Stromal cell of bone marrow (primary cell): ENCODE data around the gene STXBP6.
A peak's percentile ranks its signal among the peaks of the same experiment; 100 is the strongest.

Experiments
- DNase-seq: peaks from one replicate; pipeline ENCODE4 v3.0.0-alpha.2; 2012; ENCODE audit warnings: low read depth

STXBP6 gene

DNA sequence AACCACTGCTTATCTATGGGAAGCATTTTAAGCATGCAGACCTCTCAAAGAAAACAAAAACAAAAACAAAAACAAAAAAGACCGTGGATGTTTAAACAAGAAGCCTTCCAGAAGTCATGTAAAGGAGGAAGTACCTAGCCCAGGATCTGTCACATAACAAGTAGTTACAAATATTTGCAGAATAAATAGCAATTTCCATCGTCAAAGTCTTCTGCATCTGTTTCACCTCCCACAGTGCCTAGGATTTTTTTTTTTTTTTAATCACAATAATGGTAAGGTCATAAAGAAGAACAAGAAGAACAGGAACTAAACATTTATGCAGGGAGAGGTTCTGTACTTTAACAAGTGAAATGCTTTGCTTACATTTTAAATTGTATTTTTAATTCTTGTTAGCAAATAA, 2.4 kb upstream of the STXBP6 start:
- DNase-seq, result no peak

DNA sequence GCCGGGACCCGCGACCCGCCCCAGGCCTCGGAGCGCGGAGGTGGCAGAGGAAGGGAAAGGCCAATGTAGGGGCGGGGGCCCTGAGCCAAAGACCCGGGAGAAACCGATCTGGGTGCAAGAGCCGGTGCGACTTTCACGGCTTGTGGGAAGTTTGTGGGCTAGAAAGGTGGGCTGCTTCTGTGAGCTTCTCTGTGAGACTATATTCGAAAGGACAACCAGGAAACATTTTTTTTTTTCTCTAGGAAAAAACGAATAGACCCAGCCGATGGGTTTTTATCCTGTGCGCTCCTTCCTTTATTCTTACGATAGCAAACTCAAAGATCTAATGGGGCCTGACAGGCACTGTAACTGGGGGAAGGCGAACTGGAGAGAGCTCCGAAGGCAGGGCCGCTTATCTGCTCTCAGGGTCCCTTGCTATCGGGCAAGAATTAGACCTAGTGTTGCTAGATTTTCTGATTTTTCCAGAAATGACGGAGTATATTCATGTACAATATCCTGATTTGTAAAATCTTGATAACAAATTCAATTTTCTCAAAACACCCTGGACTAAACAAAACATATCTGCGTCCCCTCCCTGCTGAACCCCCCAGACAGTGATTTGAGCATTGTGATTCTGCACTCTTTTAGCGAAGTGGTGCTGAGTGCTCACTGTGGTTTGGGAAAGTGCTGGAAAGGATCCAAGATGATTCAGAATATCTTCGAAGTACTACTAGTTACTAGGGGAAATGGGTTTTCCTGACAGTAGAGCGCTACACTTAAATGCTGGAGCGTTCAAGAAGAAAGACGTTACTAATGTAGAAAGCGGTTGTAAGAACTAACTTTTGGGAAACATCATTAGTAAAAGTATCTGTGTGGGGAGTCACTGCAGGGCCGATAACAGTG, 563 bp upstream of the STXBP6 start:
- peak; percentile 70 for DNase-seq

DNA sequence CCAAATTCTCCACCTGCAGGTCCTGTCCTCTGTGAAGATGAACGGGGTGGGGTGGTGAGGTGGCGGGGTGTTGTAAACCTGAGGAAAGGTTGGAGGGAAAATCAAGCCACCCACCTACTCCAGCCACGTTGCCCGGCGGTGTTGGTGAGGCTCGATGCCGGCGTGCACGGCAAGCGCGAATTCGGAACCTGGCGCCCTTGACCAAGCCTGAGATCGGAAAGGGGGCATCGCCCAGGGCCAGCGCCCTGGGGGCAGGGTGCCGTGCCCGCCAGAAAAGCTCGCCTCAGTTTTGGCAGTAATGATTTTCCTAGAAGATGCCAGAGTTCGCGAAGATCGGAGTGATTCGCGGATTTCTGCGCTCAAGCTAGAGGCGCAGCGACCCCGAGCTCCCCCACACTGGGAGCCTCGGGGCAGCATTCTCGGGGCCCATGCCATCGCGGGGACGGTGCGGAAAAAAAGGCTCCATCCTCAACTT, 817 bp downstream of the STXBP6 start:
- DNase-seq, result no peak

DNA sequence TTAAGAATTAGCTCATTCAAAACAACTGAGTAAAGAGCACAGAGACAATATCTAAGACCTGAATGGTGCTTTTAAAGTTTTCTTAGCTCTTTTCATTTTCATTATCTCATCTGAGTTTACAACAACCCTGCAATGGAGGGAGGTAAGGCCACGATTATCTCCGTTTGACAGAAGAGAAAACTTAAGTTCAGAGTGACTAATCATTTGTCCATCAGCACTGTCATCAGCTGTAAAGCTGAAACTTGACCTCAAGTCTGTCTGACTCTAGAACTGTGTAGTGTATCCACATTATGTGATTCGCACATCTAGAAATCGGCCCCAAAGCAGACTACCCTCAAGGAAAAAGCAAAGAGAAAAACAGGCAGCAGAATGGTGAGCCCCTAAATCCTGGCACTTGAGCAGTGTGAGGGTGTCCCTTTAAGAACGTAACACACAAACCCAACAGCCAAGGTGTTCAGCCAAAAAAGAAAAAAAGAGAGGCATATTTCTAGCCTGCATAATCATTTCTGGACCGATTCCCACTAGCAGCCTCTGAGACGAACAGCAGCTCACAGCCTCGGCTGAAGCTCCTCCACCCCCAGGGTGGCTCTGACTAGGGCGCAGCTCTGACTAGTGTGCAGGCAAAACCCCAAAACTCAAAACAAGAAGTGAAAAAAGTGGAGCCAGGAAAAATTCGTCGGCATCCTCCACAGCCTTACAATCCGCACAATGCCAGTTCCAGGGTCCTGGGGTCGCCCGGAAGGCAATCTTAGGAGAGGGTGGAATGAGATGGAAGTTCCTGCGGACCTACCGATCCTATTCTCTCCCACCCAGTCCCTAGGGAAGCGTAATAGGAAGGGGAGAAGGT, 1.6 kb downstream of the STXBP6 start:
- peak; percentile 68 for DNase-seq

DNA sequence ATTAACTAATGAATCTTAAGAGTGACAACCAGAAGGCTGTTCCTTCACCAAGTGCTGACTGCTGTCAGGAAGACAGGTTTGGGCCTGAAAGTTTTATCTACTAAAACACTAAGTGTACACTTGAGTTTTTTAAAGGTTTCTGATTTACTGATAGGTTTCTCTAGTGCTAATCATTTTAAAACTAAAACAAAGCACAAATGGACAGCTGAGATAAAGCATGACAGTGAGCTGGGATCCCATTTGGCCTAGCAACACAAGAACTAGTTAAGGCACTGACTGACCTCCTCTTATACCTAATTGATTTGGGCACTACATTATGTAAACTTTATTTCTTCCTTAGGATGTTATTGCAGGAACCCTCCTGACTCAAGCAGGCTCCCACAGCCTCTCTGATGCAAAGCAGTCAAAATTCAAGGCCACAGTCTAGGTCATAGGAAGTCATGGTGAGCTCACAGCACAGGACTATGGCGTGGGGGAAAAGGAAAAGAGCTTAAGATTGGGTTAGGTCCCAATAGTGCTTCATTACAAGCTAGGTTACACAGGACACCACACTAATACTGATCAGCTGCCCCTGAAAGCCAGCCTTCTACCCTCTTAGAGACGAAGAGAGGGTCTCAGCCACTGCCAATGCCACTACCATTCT, 3.5 kb downstream of the STXBP6 start:
- no peak for DNase-seq

DNA sequence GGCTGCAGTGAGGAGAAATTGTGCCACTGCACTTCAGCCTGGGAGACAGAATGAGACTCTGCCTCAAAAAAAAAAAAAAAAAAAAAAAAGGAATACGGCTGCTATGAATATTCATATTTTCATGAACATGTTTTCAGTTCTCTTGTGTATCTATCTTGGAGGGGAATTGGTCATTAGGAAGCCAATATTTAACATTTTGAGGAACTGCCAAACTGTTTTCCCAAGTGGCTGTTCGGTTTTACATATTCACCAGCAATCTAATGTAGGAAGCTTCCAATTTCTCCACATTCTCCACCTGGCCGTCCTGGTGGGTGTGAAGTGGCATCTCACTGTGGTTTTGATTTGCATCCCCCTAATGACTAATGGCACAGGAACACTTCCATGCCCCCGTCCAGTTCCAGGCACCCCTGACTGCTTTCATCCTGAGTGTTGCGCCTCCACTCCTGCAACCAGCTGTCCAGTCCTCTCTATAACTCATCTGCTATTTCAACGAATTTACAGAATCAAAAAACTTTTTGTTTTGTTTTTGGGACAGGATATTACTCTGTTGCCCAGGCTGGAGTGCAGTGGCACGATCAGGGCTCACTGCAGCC, 5.7 kb downstream of the STXBP6 start:
- no peak for DNase-seq

DNA sequence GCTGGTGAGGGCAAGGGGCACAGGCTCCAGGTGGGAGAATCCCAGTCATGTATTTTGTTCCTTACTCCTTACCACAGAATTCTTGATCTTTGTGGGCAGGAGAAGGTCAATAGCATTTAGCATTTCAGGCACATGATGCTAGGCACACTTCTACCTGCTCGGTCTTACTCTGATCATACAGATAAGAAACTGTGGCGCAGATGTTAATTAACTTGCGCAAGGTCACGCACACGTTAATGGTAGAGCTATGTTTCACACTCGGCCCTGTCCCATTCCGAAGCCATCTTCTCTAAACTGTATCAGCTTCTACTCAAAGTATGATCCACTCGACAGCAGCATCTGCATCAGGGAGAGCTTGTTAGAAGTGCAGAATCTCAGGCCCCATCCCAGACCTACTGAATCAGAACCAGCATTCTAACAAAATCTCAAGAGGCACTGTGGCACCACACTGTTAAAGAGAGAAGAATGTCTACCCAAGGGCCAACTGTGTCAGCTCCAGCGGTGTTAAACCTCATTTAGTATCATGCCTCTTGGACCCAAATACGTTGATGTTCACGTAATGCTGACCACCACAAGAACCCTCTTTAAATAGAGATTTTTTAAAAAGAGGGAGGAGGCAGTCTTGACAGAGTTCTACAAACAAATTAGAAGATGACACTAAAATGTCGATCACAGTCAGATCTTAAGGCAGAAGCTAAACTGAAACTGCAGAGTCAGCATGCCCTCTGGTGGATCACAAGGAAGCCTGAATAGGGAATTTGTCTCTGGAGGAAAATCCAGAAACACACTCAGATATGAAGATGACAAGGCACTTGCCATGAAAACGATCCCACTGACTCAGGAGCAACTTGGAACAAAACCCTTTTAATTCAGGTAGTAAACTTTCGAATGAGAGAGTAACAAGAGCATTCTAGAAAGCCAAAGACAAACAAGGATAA, 7.3 kb downstream of the STXBP6 start:
- DNase-seq, result peak; percentile 50

DNA sequence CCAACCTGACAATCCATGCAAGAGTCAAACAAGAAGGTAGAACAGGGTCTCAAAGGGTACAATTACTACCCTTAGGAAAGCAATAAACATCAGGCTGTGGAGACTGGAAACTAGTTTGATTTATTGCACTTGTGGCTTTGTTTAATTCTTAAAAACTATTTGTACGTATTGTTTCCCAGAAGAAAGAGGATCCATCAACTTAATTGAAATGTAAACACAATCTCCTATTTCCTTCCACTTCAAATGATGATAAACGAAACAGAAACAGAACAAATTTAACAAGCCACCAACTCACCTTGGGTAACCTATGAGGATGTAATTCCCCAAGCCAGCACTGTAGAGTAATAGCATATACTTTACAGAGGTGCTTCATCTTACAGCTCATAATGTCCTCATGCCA, 8.0 kb downstream of the STXBP6 start:
- no peak for DNase-seq

DNA sequence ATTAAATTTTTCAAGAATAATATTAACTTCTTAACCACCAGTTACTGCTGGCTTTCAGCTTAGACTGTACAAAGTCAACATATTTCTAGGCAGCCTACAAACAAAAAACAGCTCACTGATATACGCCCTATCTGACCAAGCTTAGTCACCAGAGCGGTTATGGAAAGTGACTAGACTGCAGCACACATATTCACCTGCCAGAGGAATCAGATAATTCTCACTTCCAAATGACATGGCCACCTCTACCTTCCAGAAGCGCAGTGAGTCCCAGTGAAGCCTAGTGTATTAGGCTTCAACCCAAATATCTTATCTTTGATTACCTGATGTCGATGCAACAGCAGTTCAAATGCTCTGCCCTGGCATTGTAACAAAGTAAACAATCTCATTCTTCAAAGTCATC, 8.5 kb downstream of the STXBP6 start:
- DNase-seq, result no peak

DNA sequence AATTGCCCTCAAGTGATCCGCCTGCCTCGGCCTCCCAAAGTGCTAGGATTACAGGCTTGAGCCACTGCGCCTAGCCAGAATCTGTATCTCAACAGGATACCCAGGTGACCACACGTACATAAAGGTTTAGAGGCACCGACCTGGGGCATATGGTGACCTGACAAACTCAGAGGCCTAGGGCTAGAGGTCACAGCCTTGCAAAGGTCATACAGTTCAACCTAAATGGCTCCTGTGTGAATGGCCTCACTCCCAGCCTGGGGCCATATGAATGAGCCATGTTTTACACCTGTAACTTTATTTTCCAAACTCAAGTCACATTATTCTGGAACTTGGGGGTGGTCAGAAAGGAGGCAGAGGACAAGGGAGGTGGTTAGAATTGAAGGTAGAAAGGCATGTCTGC, 10.0 kb downstream of the STXBP6 start:
- no peak for DNase-seq

DNA sequence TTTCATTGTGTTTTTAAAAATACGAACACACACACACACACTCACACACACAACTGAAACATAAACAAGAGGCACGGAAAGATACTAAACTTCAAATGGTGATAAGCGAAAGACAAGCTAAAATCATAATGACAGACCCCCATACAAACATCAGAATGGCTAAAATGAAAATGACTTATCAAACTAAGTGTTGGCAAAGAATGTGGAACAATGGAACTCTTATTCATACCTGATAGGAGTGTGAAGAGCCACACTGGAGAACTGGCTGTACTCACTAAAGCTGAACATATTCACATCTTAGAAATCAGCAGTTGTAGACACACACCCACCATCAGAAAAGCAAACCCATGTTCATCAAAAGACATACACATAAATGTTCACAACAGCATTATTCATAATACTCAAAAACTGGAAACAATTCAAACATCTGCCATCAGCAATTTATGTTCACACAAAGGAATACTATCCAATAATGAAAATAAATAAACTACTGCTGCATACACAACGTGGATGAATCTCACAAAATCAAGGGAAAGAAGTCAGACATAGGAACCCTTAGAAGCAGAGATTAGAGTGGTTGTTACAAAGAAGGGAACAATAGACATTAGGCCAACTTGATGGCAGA, 11.8 kb downstream of the STXBP6 start:
- no peak for DNase-seq

DNA sequence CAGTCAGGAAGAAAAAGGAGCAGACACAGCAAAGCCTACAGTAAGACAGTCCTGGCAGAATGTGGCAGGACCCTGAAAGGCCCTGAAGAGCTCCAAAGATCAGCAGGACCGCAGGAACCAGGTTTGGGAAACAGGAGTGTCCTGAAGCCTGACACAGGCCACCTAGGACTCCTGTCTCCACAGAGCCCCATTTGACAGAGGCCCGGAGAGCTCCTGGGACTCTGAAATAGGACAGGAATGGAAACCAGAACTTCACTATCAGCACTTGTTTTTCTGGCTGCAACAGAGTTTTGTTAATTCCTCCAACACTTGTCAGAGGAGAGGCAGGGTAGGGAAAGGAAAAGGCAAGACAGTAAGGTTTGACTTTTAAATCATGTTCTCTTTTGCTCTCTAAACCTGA, 12.9 kb downstream of the STXBP6 start:
- DNase-seq, result no peak

DNA sequence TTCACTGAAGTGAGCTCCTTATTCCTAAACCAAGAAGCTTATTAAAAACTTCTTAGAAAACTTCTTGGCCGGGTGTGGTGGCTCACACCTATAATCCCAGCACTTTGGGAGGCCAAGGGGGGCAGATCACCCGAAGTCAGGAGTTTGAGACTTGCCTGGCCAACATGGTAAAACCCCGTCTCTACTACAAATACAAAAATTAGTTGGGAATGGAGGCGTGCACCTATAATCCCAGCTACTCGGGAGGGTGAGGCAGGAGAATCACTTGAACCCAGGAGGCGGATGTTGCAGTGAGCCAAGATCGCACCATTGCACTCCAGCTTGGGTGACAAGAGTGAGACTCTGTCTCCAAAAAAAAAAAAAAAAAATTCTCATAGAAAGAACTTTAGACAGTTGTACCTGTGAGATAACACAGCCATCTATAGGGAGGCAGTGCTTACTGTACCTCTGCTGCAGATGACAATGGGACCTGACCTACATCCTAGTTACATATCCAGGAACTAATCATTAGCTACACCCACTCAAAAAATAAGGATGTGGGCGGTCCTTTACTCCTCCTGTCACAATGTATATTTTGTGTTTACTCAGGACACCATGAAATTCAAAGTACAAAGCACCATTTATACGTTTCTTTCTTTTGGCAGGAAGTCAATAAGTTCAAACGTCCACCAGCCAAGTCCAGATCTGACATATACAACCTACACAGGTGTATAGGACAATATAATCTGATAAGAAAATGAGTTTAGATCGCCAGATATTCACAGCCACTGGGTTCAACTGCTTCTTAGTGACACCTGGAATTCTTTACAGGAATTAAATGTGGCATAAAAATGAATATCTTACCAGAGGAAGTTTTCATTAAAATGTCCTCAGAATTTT, 14.9 kb downstream of the STXBP6 start:
- DNase-seq, result no peak

DNA sequence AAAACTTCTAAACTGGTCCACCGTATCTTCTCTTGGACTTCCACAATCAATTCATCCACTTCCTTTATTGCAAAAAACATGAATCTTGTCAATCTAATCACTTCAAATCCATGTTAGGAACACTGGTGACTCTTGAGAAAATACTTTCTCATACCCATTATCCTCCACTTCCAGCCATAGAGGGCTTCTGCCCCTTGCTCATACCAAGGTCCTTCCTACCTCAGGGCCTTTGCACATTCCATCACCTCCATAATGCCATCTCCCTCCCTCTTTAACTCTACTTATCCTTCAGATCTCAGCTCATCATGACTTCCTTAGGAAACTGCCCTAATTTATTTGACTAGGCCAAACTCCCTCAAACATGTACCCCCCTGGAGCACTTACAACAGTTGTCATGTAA, 16.6 kb downstream of the STXBP6 start:
- no peak for DNase-seq

DNA sequence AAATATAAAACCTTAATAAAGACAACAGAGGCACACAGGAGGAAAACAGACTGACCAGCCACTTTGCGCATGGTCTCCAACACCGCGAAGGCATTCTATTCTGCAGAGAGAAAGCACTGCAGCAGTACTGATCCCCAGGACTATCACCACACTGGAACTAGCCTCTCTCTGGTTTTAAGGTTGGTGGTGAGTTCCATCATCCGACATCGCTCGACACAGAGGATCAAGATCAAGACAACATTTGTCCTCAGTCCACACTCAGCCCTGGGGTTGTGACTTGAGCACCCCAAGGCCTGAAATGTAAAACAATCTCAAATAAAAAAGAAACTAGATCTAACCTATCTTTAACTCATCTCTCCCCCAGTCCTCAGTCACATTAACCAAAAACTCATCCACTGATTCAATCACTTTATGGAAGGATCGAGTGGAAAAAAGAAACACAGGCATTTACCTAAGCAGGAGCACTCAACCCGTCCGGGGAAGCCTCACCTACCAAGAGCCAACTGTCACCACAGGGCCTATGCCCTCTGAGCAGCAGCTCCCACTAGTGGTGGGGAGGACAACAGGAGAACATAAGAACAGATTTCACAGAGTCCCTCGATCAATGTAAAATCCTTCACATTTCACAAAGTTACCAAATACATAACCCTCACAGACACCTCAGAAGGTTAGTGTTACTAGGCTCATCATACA, 17.7 kb downstream of the STXBP6 start:
- DNase-seq, result no peak

DNA sequence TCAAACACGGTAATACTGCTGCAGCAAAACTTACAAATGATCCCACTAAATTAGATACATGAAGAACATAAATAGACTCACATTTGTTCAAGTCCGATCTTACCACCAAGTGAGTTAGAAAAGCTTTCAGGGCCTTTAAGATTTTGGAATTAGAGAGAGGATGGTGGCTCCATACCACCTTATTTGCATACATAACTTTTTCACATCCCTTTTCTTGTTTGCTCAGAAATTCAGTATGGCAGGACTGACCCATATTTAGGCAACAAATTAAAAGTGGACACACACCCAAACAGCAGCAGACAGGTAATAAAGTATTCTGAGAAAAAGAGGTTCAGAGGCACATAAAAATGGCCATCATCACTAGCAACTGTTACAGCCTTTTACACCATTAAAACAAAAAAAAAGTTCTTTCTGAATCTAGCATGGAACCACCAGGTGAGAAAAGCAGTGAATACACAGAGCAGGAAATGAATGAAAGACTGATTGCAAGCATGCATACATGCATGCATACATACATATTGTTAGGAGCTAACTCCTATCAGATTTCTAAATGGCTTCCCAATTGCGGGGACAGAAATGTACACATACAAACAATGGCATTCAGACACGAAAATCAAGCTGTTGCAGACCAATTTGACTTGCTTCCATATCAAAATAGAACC, 23.3 kb downstream of the STXBP6 start:
- no peak for DNase-seq

DNA sequence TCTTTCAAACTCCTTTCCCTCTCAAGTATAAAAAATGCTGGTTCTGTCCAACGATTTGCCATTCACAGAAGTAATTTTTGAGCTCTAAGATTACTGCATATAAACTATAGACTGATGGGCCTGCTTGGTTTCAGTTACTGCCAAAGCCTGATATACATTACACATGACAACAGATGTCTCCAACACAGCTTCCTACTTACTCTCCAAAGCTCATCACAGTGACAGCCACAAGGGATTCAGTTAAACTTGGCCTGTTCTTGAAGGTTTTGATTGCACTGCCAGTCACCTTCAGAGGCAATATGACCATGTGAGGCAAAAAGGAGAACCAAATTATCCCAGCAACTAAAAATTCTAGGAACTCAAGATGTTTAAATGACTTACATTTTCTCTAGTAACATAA, 30.1 kb downstream of the STXBP6 start:
- DNase-seq, result no peak

DNA sequence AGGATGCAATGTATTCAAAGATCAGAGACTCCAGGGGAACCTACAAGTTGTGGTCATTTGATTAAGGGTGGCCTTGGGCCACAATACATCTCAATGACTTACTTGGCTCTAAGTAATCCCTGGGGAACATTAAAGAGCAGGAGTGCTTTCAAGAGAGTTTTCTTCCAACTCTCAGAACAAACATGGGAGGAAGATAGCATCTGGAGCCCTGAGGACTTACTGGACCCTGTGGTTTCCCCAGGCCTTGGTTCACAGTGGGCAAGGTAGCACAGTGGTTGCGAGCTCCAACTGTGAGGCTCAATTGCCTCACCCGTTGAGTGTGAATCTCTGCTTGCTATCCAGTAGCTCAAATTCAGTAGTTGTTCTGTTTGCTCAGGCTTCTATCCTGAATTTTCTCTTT, 32.4 kb downstream of the STXBP6 start:
- no peak for DNase-seq
